HCT116 (cell line): Measurements from ENCODE around the gene CS.

ENCODE experiments used
- CTCF ChIP-seq, 3 experiments: fragments of 200-600 bp in 1 of 3; sonication (generic) in 1 of 3; IDR thresholded peaks in 2 of 3; conservative IDR thresholded peaks in 1 of 3; 2 replicates each; pipeline ENCODE4 v1.5.1; 2012 to 2017; ENCODE audit warnings: low read depth in 2 of 3, low read length in 2 of 3, antibody characterized with exemption in 1 of 3, borderline replicate concordance in 1 of 3, control low read depth in 1 of 3, mild to moderate bottlenecking in 1 of 3, mixed read lengths in 1 of 3, mixed run types in 1 of 3, moderate library complexity in 1 of 3; ENCODE audit not compliant: insufficient read depth in 1 of 3
- EGR1 ChIP-seq: IDR thresholded peaks from 2 replicates; pipeline ENCODE4 v1.6.1; 2012; ENCODE audit warnings: low read depth
- EZH2 ChIP-seq: fragments of 200-600 bp; sonication (generic); IDR thresholded peaks from 2 replicates; pipeline ENCODE4 v1.6.1; 2017; ENCODE audit warnings: antibody characterized with exemption, mixed run types
- EZH2phosphoT487 ChIP-seq: fragments of 200-600 bp; IDR thresholded peaks from 2 replicates; pipeline ENCODE4 v1.6.1; 2018; ENCODE audit warnings: antibody characterized with exemption, borderline replicate concordance
- MAX ChIP-seq: IDR thresholded peaks from 2 replicates; pipeline ENCODE4 v1.6.1; 2012
- POLR2A ChIP-seq: IDR thresholded peaks from 2 replicates; pipeline ENCODE4 v1.7.0; 2011; ENCODE audit warnings: borderline replicate concordance; ENCODE audit not compliant: insufficient read depth, insufficient read length; ENCODE audit errors: extremely low read depth
- POLR2AphosphoS5 ChIP-seq: IDR thresholded peaks from 2 replicates; pipeline ENCODE4 v1.6.1; 2011; ENCODE audit warnings: mild to moderate bottlenecking, low read depth, low read length, moderate library complexity
- RAD21 ChIP-seq: IDR thresholded peaks from 2 replicates; pipeline ENCODE4 v1.6.1; 2012; ENCODE audit warnings: low read depth, mild to moderate bottlenecking
- REST ChIP-seq: IDR thresholded peaks from 2 replicates; pipeline ENCODE4 v1.6.1; 2012; ENCODE audit warnings: low read depth
- SP1 ChIP-seq: IDR thresholded peaks from 2 replicates; pipeline ENCODE4 v1.6.1; 2012; ENCODE audit warnings: low read depth
- TCF7L2 ChIP-seq: IDR thresholded peaks from 2 replicates; pipeline ENCODE4 v1.7.0; 2011; ENCODE audit warnings: borderline replicate concordance, inconsistent platforms; ENCODE audit not compliant: insufficient read depth, insufficient read length; ENCODE audit errors: extremely low read depth
- YY1 ChIP-seq: IDR thresholded peaks from 2 replicates; pipeline ENCODE4 v1.6.1; 2011; ENCODE audit warnings: low read length, low read depth, moderate library complexity, mild to moderate bottlenecking; ENCODE audit not compliant: insufficient replicate concordance; ENCODE audit errors: extremely low read depth
- ZFX ChIP-seq: fragments of 450-650 bp; IDR thresholded peaks from 2 replicates; pipeline ENCODE4 v1.6.1; 2017
- ZNF274 ChIP-seq: fragments of 200-500 bp; sonication (Bioruptor generic); IDR thresholded peaks from 2 replicates; pipeline ENCODE4 v1.6.1; 2014; ENCODE audit warnings: mild to moderate bottlenecking, low read depth, low read length, inconsistent platforms

GRCh38 chr12:56274299-56274698 lies 25.8 kb downstream of the CS start:
- no peak for TF ChIP-seq EZH2
- no peak for TF ChIP-seq RAD21
- TF ChIP-seq POLR2AphosphoS5: no peak
- no peak for TF ChIP-seq YY1
- TF ChIP-seq ZNF274: no peak
- TF ChIP-seq CTCF (IDR thresholded peaks at IDR 0.05 in 2 of 3, conservative IDR thresholded peaks at IDR 0.05 in 1 of 3; ENCODE audit: borderline replicate concordance in 1 of 3, insufficient read depth in 1 of 3, low read depth in 2 of 3, low read length in 2 of 3): no peak
- TF ChIP-seq POLR2A: no peak
- TF ChIP-seq SP1: no peak
- TF ChIP-seq EZH2phosphoT487: no peak
- TF ChIP-seq MAX: no peak
- no peak for TF ChIP-seq ZFX
- TF ChIP-seq EGR1: no peak
- no peak for TF ChIP-seq REST
- TF ChIP-seq TCF7L2: no peak
